WI38 (cell line): ENCODE measurements around the gene ZNF513.

Source experiments
- H3K4me3 ChIP-seq: 2 replicates; pipeline ENCODE4 v1.5.1; 2011; ENCODE audit warnings: low read depth, mild to moderate bottlenecking, control low read depth, low read length
- TF ChIP-seq, protein P1 (sequence below): IDR thresholded peaks from 2 replicates; pipeline ENCODE4 v1.5.1; 2012; ENCODE audit warnings: low read depth, mild to moderate bottlenecking, control low read depth, low read length

Gene ZNF513

GRCh38 chr2:27379383-27379835 is 1.1 kb downstream of the ZNF513 start:
- TF ChIP-seq, protein P1, sequence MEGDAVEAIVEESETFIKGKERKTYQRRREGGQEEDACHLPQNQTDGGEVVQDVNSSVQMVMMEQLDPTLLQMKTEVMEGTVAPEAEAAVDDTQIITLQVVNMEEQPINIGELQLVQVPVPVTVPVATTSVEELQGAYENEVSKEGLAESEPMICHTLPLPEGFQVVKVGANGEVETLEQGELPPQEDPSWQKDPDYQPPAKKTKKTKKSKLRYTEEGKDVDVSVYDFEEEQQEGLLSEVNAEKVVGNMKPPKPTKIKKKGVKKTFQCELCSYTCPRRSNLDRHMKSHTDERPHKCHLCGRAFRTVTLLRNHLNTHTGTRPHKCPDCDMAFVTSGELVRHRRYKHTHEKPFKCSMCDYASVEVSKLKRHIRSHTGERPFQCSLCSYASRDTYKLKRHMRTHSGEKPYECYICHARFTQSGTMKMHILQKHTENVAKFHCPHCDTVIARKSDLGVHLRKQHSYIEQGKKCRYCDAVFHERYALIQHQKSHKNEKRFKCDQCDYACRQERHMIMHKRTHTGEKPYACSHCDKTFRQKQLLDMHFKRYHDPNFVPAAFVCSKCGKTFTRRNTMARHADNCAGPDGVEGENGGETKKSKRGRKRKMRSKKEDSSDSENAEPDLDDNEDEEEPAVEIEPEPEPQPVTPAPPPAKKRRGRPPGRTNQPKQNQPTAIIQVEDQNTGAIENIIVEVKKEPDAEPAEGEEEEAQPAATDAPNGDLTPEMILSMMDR, result no peak
- peak overlapping the region; percentile 69 for H3K4me3 ChIP-seq

- TF ChIP-seq, protein P1, result no peak
- H3K4me3 ChIP-seq, result no peak overlapping the region
Measured at GRCh38 chr2:27378809-27379290, 1.7 kb downstream of the ZNF513 start.

- H3K4me3 ChIP-seq, result no peak overlapping the region
- TF ChIP-seq, protein P1, result no peak
Measured at GRCh38 chr2:27378096-27378808, 2.3 kb downstream of the ZNF513 start.

DNA sequence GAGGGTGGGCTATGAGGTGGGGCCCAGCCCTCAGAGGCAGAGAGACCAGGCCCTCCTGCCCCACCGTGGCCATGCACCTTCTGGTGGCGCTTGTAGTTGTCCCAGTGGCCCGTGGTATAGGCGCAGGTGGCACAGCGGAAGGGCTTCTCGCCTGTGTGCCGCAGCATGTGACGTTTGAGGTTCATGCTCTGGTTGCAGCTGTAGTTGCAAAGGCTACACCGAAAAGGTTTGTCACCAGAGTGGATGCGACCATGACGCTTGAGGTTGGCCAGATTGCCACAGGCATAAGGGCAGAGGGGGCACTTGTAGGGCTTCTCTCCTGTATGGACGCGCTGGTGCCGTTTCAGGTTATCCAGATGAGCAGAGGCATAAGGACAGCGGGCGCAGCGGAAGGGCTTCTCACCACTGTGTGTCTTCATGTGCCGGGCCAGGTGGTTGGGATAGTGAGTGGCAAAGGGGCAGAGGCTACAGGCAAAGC is 2.9 kb downstream of the ZNF513 start:
- TF ChIP-seq, protein P1, result no peak
- H3K4me3 ChIP-seq, result no peak overlapping the region

- H3K4me3 ChIP-seq, result no peak overlapping the region
- TF ChIP-seq, protein P1, result no peak
Measured at GRCh38 chr2:27376866-27377617, 3.5 kb downstream of the ZNF513 start.

- H3K4me3 ChIP-seq, result no peak overlapping the region
- TF ChIP-seq, protein P1, result no peak
Measured at GRCh38 chr2:27376151-27376865, 4.2 kb downstream of the ZNF513 start.
